Thymus (tissue), 11 donors: ENCODE data around the gene ZNF225. TPM values are rescaled to one million over a fixed set of nuclear protein-coding genes. Genes with fewer than 3 reads are reported as not detected.
"Not testable (repeated sequence)": the region's sequence is repeated elsewhere in the genome, so short reads cannot be mapped to it uniquely, and the experiment has no call there.

Source experiments
- DNase-seq, 9 donors: peaks; one replicate each; pipeline ENCODE4 v3.0.0-alpha.2; 2013; ENCODE audit warnings: low spot score in 9 of 9, low read depth in 6 of 9, missing footprints in 1 of 9
- H3K27ac ChIP-seq, 2 donors: one replicate each; pipeline ENCODE4 v1.5.1; 2013; ENCODE audit warnings: control low read depth in 1 of 2, low read depth in 1 of 2, low read length in 1 of 2, mild to moderate bottlenecking in 1 of 2, moderate library complexity in 1 of 2
- H3K27me3 ChIP-seq, 2 donors: one replicate each; pipeline ENCODE4 v1.5.1; 2013; ENCODE audit warnings: low read length in 1 of 2; ENCODE audit not compliant: control insufficient read depth in 2 of 2, insufficient read depth in 1 of 2
- H3K36me3 ChIP-seq, 2 donors: one replicate each; pipeline ENCODE4 v1.5.1; 2013; ENCODE audit warnings: low read length in 1 of 2, mild to moderate bottlenecking in 1 of 2, moderate library complexity in 1 of 2; ENCODE audit not compliant: control insufficient read depth in 2 of 2, insufficient read depth in 2 of 2
- H3K4me1 ChIP-seq, 2 donors: one replicate each; pipeline ENCODE4 v1.5.1; 2013; ENCODE audit warnings: low read length in 2 of 2; ENCODE audit not compliant: control insufficient read depth in 2 of 2, insufficient read depth in 2 of 2
- H3K4me3 ChIP-seq, 2 donors: one replicate each; pipeline ENCODE4 v1.5.1; 2013; ENCODE audit warnings: low read length in 2 of 2, control low read depth in 1 of 2, mild to moderate bottlenecking in 1 of 2
- H3K9me3 ChIP-seq, 2 donors: one replicate each; pipeline ENCODE4 v1.5.1; 2013; ENCODE audit warnings: low read length in 1 of 2, mild to moderate bottlenecking in 1 of 2; ENCODE audit not compliant: control insufficient read depth in 2 of 2, insufficient read depth in 1 of 2
- whole genome bisulfite sequencing: extraction: QIAGEN DNeasy Blood & Tissue Kit; methylation state at CpG from one replicate; pipeline ENCODE4 v1.1.7; 2013; 5-methylcytosine and 5-hydroxymethylcytosine counted together
- polyA plus RNA-seq: library from polyadenylated mRNA; stranded (reverse); fragments of 200-250 nt; gene quantifications from one replicate; pipeline ENCODE4 v1.2.3, GENCODE V29; 2013
- total RNA-seq: library from RNA; stranded (reverse); fragments of 120-200 nt; gene quantifications from one replicate; pipeline ENCODE4 v1.2.4, GENCODE V29; 2013
- donor health status: healthy.

The ZNF225 gene
- total and polyA plus RNA-seq, 2 donors: 3.2 to 5.9 TPM

GRCh38 chr19:44170660-44171059 lies 57.5 kb downstream of the ZNF225 start:
- 99% methylated on average over 6 of the region's 6 CpGs for WGBS
- H3K4me1 ChIP-seq, H3K4me3 ChIP-seq, H3K27ac ChIP-seq, H3K27me3 ChIP-seq, DNase-seq, H3K9me3 ChIP-seq: not testable (repeated sequence)
- H3K36me3 ChIP-seq: peaks cover 45 to 69% of the 10 kb centered on the region in 2 donors

- H3K9me3 ChIP-seq: peaks cover 11 to 19% of the 10 kb centered on the region in 2 donors
- peaks cover 38 to 56% of the 10 kb centered on the region in 2 donors for H3K36me3 ChIP-seq
- H3K27ac ChIP-seq: no peak overlapping the region
- no peaks in the 10 kb centered on the region for H3K4me1 ChIP-seq
- H3K4me3 ChIP-seq: no peak overlapping the region
- H3K27me3 ChIP-seq: no peaks in the 10 kb centered on the region
- no peak for DNase-seq
- 97% methylated on average over 3 of the region's 3 CpGs for WGBS
These were observed 63.4 kb downstream of the ZNF225 start for GRCh38 chr19:44176590-44176989.

DNA sequence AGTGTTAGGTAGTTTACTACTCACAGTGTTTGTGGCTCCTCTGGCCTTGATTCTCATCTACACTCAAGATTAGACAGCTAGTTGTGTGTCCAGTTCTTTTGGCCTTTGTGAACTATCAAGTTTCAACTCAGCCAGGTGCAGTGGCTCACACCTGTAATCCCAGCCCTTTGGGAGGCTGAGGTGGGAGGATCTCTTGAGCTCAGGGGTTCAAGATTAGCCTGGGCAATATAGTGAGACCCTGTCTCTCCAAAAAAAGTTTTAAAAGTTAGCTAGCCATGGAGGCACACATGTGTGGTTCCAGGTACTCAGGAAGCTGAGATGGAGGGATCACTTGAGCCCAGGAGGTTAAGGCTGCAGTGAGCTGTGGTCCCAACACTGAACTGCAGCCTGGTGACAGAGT lies 67.8 kb downstream of the ZNF225 start:
- DNase-seq: no peak
- Histone ChIP-seq H3K27me3 (no peaks in the 10 kb centered on the region), H3K4me1 (no peaks in the 10 kb centered on the region), H3K4me3 (no peak overlapping the region), H3K27ac (no peak overlapping the region), H3K36me3 (peaks cover 10 to 13% of the 10 kb centered on the region in 2 donors), H3K9me3 (peaks cover 6 to 15% of the 10 kb centered on the region in 2 donors)

- no peak overlapping the region for H3K4me3 ChIP-seq
- no peaks in the 10 kb centered on the region for H3K4me1 ChIP-seq
- H3K27me3 ChIP-seq: no peaks in the 10 kb centered on the region
- 85% methylated on average over 10 of the region's 10 CpGs for WGBS
- peaks cover 0 to 15% of the 10 kb centered on the region in 2 donors for H3K9me3 ChIP-seq
- H3K27ac ChIP-seq: no peak overlapping the region
- H3K36me3 ChIP-seq: peaks cover 0 to 2% of the 10 kb centered on the region in 2 donors
- no peak for DNase-seq
These were observed 68.9 kb downstream of the ZNF225 start for GRCh38 chr19:44182145-44182544.

Other genes starting within 250 kb of the ZNF225 start
- 2.1 TPM for gene ZNF404, start 229.4 kb upstream of the ZNF225 start, total RNA-seq
- gene ZNF404, start 229.4 kb upstream of the ZNF225 start, polyA plus RNA-seq: 26.6 TPM
- gene ZNF45, start 178.1 kb upstream of the ZNF225 start, total RNA-seq: 18.2 TPM
- 8.6 TPM for gene ZNF45, start 178.1 kb upstream of the ZNF225 start, polyA plus RNA-seq
- gene ZNF221, start 162.2 kb upstream of the ZNF225 start, total RNA-seq: 2.4 TPM
- 1.1 TPM for gene ZNF221, start 162.2 kb upstream of the ZNF225 start, polyA plus RNA-seq
- gene ZNF155, start 129.2 kb upstream of the ZNF225 start, total RNA-seq: 9.8 TPM
- 8.6 TPM for gene ZNF155, start 129.2 kb upstream of the ZNF225 start, polyA plus RNA-seq
- gene ZNF230, start 110.4 kb upstream of the ZNF225 start, total RNA-seq: 4.9 TPM
- 5.5 TPM for gene ZNF230, start 110.4 kb upstream of the ZNF225 start, polyA plus RNA-seq
- 9.6 TPM for gene ZNF222, start 88.0 kb upstream of the ZNF225 start, total RNA-seq
- gene ZNF222, start 88.0 kb upstream of the ZNF225 start, polyA plus RNA-seq: 7.5 TPM
- 5.5 TPM for gene ZNF223, start 61.4 kb upstream of the ZNF225 start, total RNA-seq
- gene ZNF223, start 61.4 kb upstream of the ZNF225 start, polyA plus RNA-seq: 5.0 TPM
- gene ZNF284, start 41.2 kb upstream of the ZNF225 start, total RNA-seq: 2.4 TPM
- 1.9 TPM for gene ZNF284, start 41.2 kb upstream of the ZNF225 start, polyA plus RNA-seq
- gene ZNF224, start 19.0 kb upstream of the ZNF225 start, total RNA-seq: 18.2 TPM
- 47.0 TPM for gene ZNF224, start 19.0 kb upstream of the ZNF225 start, polyA plus RNA-seq
- gene ZNF234, start 28.2 kb downstream of the ZNF225 start, total RNA-seq: 7.2 TPM
- 4.5 TPM for gene ZNF234, start 28.2 kb downstream of the ZNF225 start, polyA plus RNA-seq
- gene ZNF226, start 51.7 kb downstream of the ZNF225 start, total RNA-seq: 23.9 TPM
- 32.9 TPM for gene ZNF226, start 51.7 kb downstream of the ZNF225 start, polyA plus RNA-seq
- 23.8 TPM for gene ZNF227, start 99.1 kb downstream of the ZNF225 start, total RNA-seq
- gene ZNF227, start 99.1 kb downstream of the ZNF225 start, polyA plus RNA-seq: 10.7 TPM
- gene ZNF233, start 146.5 kb downstream of the ZNF225 start, total RNA-seq: 2.1 TPM
- gene ZNF233, start 146.5 kb downstream of the ZNF225 start, polyA plus RNA-seq: 1.7 TPM
- gene ZNF235, start 191.6 kb downstream of the ZNF225 start, total RNA-seq: 7.1 TPM
- 7.7 TPM for gene ZNF235, start 191.6 kb downstream of the ZNF225 start, polyA plus RNA-seq
- 3.1 TPM for gene ZNF112, start 243.3 kb downstream of the ZNF225 start, total RNA-seq
- gene ZNF112, start 243.3 kb downstream of the ZNF225 start, polyA plus RNA-seq: 1.3 TPM